GM23338 (cell line): ENCODE measurements around the gene RMND1. TPM values are rescaled to one million over a fixed set of nuclear protein-coding genes. Genes with fewer than 3 reads are reported as not detected.

Experiments
- ATAC-seq: fragments of 200-7000 bp; cut with Tn5 transposase; 3 replicates; pipeline ENCODE4 v1.9.1; 2020
- DNase-seq: peaks from one replicate; pipeline ENCODE4 v3.0.0-alpha.2; 2015; ENCODE audit warnings: low spot score
- H2AFZ ChIP-seq: fragments of 200-600 bp; sonication (generic); 2 replicates; pipeline ENCODE4 v1.8.0; 2016; ENCODE audit warnings: antibody characterized with exemption, mild to moderate bottlenecking, moderate library complexity
- H3F3A ChIP-seq: fragments of 200-600 bp; sonication (generic); replicated peaks from 2 replicates; pipeline ENCODE4 v1.8.0; 2017; ENCODE audit warnings: antibody characterized with exemption, mixed run types, low read depth
- H3K27ac ChIP-seq: fragments of 200-600 bp; sonication (generic); 2 replicates; pipeline ENCODE4 v1.6.1; 2016; ENCODE audit warnings: low read depth
- H3K27me3 ChIP-seq: fragments of 200-600 bp; sonication (generic); 2 replicates; pipeline ENCODE4 v1.8.0; 2016; ENCODE audit warnings: mild to moderate bottlenecking, mixed run types, moderate library complexity; ENCODE audit not compliant: insufficient read depth
- H3K36me3 ChIP-seq: fragments of 200-600 bp; sonication (generic); 2 replicates; pipeline ENCODE4 v1.8.0; 2016; ENCODE audit warnings: mild to moderate bottlenecking; ENCODE audit not compliant: insufficient read depth
- H3K4me1 ChIP-seq: fragments of 200-600 bp; sonication (generic); 2 replicates; pipeline ENCODE4 v1.8.0; 2016; ENCODE audit warnings: mild to moderate bottlenecking, moderate library complexity; ENCODE audit not compliant: insufficient read depth
- H3K4me2 ChIP-seq: fragments of 200-600 bp; sonication (generic); 2 replicates; pipeline ENCODE4 v1.7.1; 2017; ENCODE audit warnings: mixed run types
- H3K4me3 ChIP-seq: fragments of 200-600 bp; sonication (generic); 2 replicates; pipeline ENCODE4 v1.6.1; 2016; ENCODE audit warnings: mixed run types
- H3K79me2 ChIP-seq: fragments of 200-600 bp; sonication (generic); replicated peaks from 2 replicates; pipeline ENCODE4 v1.8.0; 2017; ENCODE audit warnings: mild to moderate bottlenecking; ENCODE audit not compliant: insufficient read depth
- H3K9me2 ChIP-seq: fragments of 200-600 bp; sonication (generic); 2 replicates; pipeline ENCODE4 v1.8.0; 2017; ENCODE audit not compliant: insufficient read depth
- H4K20me1 ChIP-seq: fragments of 200-600 bp; sonication (generic); replicated peaks from 2 replicates; pipeline ENCODE4 v1.8.0; 2017; ENCODE audit warnings: mild to moderate bottlenecking; ENCODE audit not compliant: insufficient read depth
- H3K27ac Mint-ChIP-seq: 2 replicates; pipeline ENCODE4 v1.8.0; 2020; ENCODE audit warnings: inconsistent platforms, mild to moderate bottlenecking, moderate library complexity, mixed read lengths
- H3K27me3 Mint-ChIP-seq: 3 replicates; pipeline ENCODE4 v1.8.0; 2022; ENCODE audit warnings: low read depth, mild to moderate bottlenecking, moderate library complexity, mixed read lengths, inconsistent platforms; ENCODE audit not compliant: insufficient read depth, poor library complexity
- H3K36me3 Mint-ChIP-seq: 3 replicates; pipeline ENCODE4 v1.8.0; 2021; ENCODE audit warnings: low read depth, mild to moderate bottlenecking, inconsistent platforms, moderate library complexity, mixed read lengths
- H3K4me1 Mint-ChIP-seq: 3 replicates; pipeline ENCODE4 v1.8.0; 2020; ENCODE audit warnings: mild to moderate bottlenecking, inconsistent platforms, mixed read lengths
- H3K4me3 Mint-ChIP-seq: 3 replicates; pipeline ENCODE4 v1.8.0; 2021; ENCODE audit warnings: moderate library complexity, mild to moderate bottlenecking, inconsistent platforms, mixed read lengths
- H3K9me3 Mint-ChIP-seq: 3 replicates; pipeline ENCODE4 v1.8.0; 2020; ENCODE audit warnings: moderate library complexity, mild to moderate bottlenecking, inconsistent platforms, mixed read lengths
- CREB1 ChIP-seq: fragments of 250-450 bp; sonication (Bioruptor Pico); IDR thresholded peaks from 2 replicates; pipeline ENCODE4 v1.5.0; 2020; ENCODE audit warnings: low read depth, mild to moderate bottlenecking, moderate library complexity
- EZH2 ChIP-seq: fragments of 200-600 bp; sonication (generic); IDR thresholded peaks from one replicate; pipeline ENCODE4 v1.8.0; 2017; ENCODE audit warnings: antibody characterized with exemption, mild to moderate bottlenecking, low read depth; ENCODE audit not compliant: unreplicated experiment
- EZH2phosphoT487 ChIP-seq: fragments of 200-600 bp; sonication (generic); IDR thresholded peaks from one replicate; pipeline ENCODE4 v1.8.1; 2018; ENCODE audit warnings: antibody characterized with exemption; ENCODE audit not compliant: unreplicated experiment
- JUNB ChIP-seq: IDR thresholded peaks from one replicate; pipeline ENCODE4 v1.6.1; 2016; ENCODE audit warnings: antibody characterized with exemption; ENCODE audit not compliant: unreplicated experiment
- NANOG ChIP-seq: IDR thresholded peaks from 2 replicates; pipeline ENCODE4 v1.6.1; 2016; ENCODE audit warnings: antibody characterized with exemption, borderline replicate concordance
- ZNF331 ChIP-seq: fragments of 250-450 bp; sonication (Bioruptor Pico); IDR thresholded peaks from 2 replicates; pipeline ENCODE4 v1.5.0; 2020; ENCODE audit warnings: low read depth, mild to moderate bottlenecking, moderate library complexity
- ZNF462 ChIP-seq: fragments of 250-450 bp; sonication (Bioruptor Pico); IDR thresholded peaks from 2 replicates; pipeline ENCODE4 v1.5.0; 2020; ENCODE audit warnings: mild to moderate bottlenecking, moderate library complexity
- polyA plus RNA-seq: library from polyadenylated mRNA; unstranded; fragments of >200 nt; fragmentation: Nextera tagmentation; extraction: Ambion mirVana; gene quantifications from 2 replicates; pipeline ENCODE4 v1.2.1, GENCODE V29; 2016
- total RNA-seq: library from RNA; depleted of rRNA; stranded (reverse); fragments of >200 nt; shearing (Covaris generic); gene quantifications from 2 replicates; pipeline ENCODE4 v1.2.3, GENCODE V29; 2014

RMND1 gene
- total and polyA plus RNA-seq, 2 experiments from 2014 or later, result 27.5 to 34.4 TPM

- TF ChIP-seq ZNF462, result no peak
Measured at GRCh38 chr6:151413372-151414145, 38.4 kb downstream of the RMND1 start (continued).

- Mint-ChIP-seq H3K27ac (no peak overlapping the region), H3K36me3 (peaks cover 69% of the 10 kb centered on the region), H3K4me1 (no peaks in the 10 kb centered on the region), H3K4me3 (no peak overlapping the region), H3K9me3 (no peaks in the 10 kb centered on the region), H3K27me3 (peaks cover 12% of the 10 kb centered on the region)
- no peak for ATAC-seq
- no peaks in the 10 kb centered on the region for H3K4me1 ChIP-seq
- H3K27me3 ChIP-seq, result no peaks in the 10 kb centered on the region
- no peak for DNase-seq
- H3K79me2 ChIP-seq, result no peaks in the 10 kb centered on the region
- no peak for TF ChIP-seq ZNF462
- no peak for TF ChIP-seq CREB1 (CRISPR knock-in tag)
- no peak for TF ChIP-seq ZNF331
- no peak for TF ChIP-seq EZH2
- TF ChIP-seq NANOG, result no peak
- no peak for TF ChIP-seq JUNB
- no peak for TF ChIP-seq EZH2phosphoT487
- no peak overlapping the region for H3K27ac ChIP-seq
- H3K4me2 ChIP-seq, result no peak overlapping the region
- peaks cover 7% of the 10 kb centered on the region; the same call in 1 of the 2 replicates for H4K20me1 ChIP-seq
- peaks cover 22% of the 10 kb centered on the region for H3K36me3 ChIP-seq
- no peak overlapping the region for H3K4me3 ChIP-seq
- H2AFZ ChIP-seq, result no peak overlapping the region
- H3F3A ChIP-seq, result no peaks in the 10 kb centered on the region
- no peaks in the 10 kb centered on the region for H3K9me2 ChIP-seq
Measured at GRCh38 chr6:151412909-151413308, 39.0 kb downstream of the RMND1 start.
